ENCODE data around the gene NUP210. TPM values are rescaled to one million over a fixed set of nuclear protein-coding genes. Genes with fewer than 3 reads are reported as not detected.

The NUP210 gene
- total and polyA plus RNA-seq, 2 of the 13 experiments (the other 11 are each of a cell fraction or from before 2014, with no cell fraction given): 31.6 to 35.2 TPM

DNA sequence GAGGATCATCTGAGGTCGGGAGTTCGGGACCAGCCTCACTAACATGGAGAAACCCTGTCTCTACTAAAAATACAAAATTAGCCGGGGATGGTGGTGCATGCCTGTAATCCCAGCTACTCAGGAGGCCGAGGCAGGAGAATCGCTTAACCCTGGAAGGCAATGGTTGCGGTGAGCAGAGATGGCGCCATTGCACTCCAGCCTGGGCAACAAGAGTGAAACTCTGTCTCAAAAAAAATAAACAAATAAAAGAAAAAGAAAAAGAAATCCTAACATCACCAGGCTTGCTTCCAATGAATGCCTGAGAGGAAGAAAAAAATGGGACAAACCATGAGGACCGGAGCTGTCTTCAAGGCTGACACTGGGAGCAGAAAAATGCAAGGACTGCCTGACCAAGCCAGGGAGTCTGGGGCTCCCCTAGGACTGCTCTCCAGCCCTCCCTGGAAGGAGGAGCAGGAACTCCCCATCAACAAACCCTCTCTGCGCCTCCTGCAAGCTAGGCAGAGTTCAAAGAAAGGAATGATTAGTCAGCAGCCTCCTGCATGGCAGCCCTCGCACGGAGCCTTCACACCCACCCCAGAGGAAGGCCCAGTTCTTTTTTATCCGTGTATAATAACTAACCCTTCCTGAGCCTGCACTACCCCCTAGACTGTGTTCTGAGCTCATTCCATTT lies 55.4 kb downstream of the NUP210 start (continued):
- TF ChIP-seq KAT8 (CRISPR knock-in tag; IDR thresholded peaks at IDR 0.05) (no peak), NKX3-1 (CRISPR knock-in tag; IDR thresholded peaks at IDR 0.05) (no peak), SRY (CRISPR knock-in tag; IDR thresholded peaks at IDR 0.05) (no peak), ESRRA (CRISPR knock-in tag; IDR thresholded peaks at IDR 0.05; ENCODE audit: low read depth) (0 out of 2 replicates have a peak, but pooled peaks have one; percentile 48), EHMT2 (IDR thresholded peaks at IDR 0.05; ENCODE audit: borderline replicate concordance, low read depth, low read length) (0 out of 2 replicates have a peak, but pooled peaks have one; percentile 17), NR1H2 (CRISPR knock-in tag; IDR thresholded peaks at IDR 0.05; ENCODE audit: borderline replicate concordance, low read depth) (no peak), SP4 (CRISPR knock-in tag; IDR thresholded peaks at IDR 0.05) (0 out of 2 replicates have a peak, but pooled peaks have one; percentile 3), MAFK (conservative IDR thresholded peaks at IDR 0.05 in 1 of 2, IDR thresholded peaks at IDR 0.05 in 1 of 2; ENCODE audit: low read length in 2 of 2) (peak; percentile 51 to 58; a peak in 3 of 4 replicates), ADNP (CRISPR knock-in tag; IDR thresholded peaks at IDR 0.05) (0 out of 2 replicates have a peak, but pooled peaks have one; percentile 21), SOX5 (CRISPR knock-in tag; IDR thresholded peaks at IDR 0.05; ENCODE audit: borderline replicate concordance) (no peak), MAFF (IDR thresholded peaks at IDR 0.05; ENCODE audit: low read depth, low read length) (0 out of 2 replicates have a peak, but pooled peaks have one; percentile 14)
- TF ChIP-seq, protein P1, sequence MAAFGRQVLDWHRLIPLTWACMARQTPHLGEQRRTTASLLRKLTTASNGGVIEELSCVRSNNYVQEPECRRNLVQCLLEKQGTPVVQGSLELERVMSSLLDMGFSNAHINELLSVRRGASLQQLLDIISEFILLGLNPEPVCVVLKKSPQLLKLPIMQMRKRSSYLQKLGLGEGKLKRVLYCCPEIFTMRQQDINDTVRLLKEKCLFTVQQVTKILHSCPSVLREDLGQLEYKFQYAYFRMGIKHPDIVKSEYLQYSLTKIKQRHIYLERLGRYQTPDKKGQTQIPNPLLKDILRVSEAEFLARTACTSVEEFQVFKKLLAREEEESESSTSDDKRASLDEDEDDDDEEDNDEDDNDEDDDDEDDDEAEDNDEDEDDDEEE (CRISPR knock-in tag; IDR thresholded peaks at IDR 0.05): no peak
- TF ChIP-seq, protein P2, sequence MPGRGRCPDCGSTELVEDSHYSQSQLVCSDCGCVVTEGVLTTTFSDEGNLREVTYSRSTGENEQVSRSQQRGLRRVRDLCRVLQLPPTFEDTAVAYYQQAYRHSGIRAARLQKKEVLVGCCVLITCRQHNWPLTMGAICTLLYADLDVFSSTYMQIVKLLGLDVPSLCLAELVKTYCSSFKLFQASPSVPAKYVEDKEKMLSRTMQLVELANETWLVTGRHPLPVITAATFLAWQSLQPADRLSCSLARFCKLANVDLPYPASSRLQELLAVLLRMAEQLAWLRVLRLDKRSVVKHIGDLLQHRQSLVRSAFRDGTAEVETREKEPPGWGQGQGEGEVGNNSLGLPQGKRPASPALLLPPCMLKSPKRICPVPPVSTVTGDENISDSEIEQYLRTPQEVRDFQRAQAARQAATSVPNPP (CRISPR knock-in tag; IDR thresholded peaks at IDR 0.05): no peak
- TF ChIP-seq, protein P3, sequence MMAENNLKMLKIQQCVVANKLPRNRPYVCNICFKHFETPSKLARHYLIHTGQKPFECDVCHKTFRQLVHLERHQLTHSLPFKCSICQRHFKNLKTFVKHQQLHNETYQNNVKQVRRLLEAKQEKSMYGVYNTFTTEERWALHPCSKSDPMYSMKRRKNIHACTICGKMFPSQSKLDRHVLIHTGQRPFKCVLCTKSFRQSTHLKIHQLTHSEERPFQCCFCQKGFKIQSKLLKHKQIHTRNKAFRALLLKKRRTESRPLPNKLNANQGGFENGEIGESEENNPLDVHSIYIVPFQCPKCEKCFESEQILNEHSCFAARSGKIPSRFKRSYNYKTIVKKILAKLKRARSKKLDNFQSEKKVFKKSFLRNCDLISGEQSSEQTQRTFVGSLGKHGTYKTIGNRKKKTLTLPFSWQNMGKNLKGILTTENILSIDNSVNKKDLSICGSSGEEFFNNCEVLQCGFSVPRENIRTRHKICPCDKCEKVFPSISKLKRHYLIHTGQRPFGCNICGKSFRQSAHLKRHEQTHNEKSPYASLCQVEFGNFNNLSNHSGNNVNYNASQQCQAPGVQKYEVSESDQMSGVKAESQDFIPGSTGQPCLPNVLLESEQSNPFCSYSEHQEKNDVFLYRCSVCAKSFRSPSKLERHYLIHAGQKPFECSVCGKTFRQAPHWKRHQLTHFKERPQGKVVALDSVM (CRISPR knock-in tag; IDR thresholded peaks at IDR 0.05): peak; percentile 81
- TF ChIP-seq, protein P4, sequence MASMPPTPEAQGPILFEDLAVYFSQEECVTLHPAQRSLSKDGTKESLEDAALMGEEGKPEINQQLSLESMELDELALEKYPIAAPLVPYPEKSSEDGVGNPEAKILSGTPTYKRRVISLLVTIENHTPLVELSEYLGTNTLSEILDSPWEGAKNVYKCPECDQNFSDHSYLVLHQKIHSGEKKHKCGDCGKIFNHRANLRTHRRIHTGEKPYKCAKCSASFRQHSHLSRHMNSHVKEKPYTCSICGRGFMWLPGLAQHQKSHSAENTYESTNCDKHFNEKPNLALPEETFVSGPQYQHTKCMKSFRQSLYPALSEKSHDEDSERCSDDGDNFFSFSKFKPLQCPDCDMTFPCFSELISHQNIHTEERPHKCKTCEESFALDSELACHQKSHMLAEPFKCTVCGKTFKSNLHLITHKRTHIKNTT (CRISPR knock-in tag; IDR thresholded peaks at IDR 0.05): no peak
- TF ChIP-seq, protein P5, sequence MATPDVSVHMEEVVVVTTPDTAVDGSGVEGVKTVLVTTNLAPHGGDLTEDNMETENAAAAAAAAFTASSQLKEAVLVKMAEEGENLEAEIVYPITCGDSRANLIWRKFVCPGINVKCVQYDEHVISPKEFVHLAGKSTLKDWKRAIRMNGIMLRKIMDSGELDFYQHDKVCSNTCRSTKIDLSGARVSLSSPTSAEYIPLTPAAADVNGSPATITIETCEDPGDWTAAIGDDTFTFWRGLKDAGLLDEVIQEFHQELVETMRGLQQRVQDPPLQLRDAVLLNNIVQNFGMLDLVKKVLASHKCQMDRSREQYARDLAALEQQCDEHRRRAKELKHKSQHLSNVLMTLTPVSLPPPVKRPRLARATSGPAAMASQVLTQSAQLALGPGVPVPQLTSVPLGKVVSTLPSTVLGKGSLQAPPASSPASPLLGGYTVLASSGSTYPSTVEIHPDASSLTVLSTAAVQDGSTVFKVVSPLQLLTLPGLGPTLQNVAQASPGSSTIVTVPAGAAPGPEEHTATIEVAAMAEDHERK (CRISPR knock-in tag; IDR thresholded peaks at IDR 0.05; ENCODE audit: low read depth): no peak

Measured in HepG2 (cell line).